Neural progenitor cell (in vitro differentiated cells): ENCODE data around the gene FANCG. TPM values are rescaled to one million over a fixed set of nuclear protein-coding genes. Genes with fewer than 3 reads are reported as not detected.
A peak's percentile ranks its signal among the peaks of the same experiment; 100 is the strongest.

Experiments used
- DNase-seq: peaks from one replicate; pipeline ENCODE4 v3.0.0-alpha.2; 2016; ENCODE audit warnings: low spot score
- H2AFZ ChIP-seq: fragments of 200-600 bp; sonication (generic); replicated peaks from 2 replicates; pipeline ENCODE4 v1.6.1; 2016; ENCODE audit warnings: antibody characterized with exemption
- H3F3A ChIP-seq: fragments of 200-600 bp; sonication (generic); 2 replicates; pipeline ENCODE4 v1.6.1; 2016; ENCODE audit warnings: antibody characterized with exemption, low read depth
- H3K27ac ChIP-seq: fragments of 200-600 bp; sonication (generic); 2 replicates; pipeline ENCODE4 v1.5.1; 2016; ENCODE audit warnings: mild to moderate bottlenecking
- H3K27me3 ChIP-seq: fragments of 200-600 bp; sonication (generic); 2 replicates; pipeline ENCODE4 v1.6.1; 2016; ENCODE audit warnings: mild to moderate bottlenecking, moderate library complexity
- H3K36me3 ChIP-seq: fragments of 200-600 bp; sonication (generic); 2 replicates; pipeline ENCODE4 v1.5.1; 2016
- H3K4me1 ChIP-seq: fragments of 200-600 bp; sonication (generic); 2 replicates; pipeline ENCODE4 v1.6.1; 2016; ENCODE audit warnings: mixed run types
- H3K4me2 ChIP-seq: fragments of 200-600 bp; sonication (generic); 2 replicates; pipeline ENCODE4 v1.6.1; 2016
- H3K4me3 ChIP-seq: fragments of 200-600 bp; sonication (generic); 2 replicates; pipeline ENCODE4 v1.5.1; 2016
- H3K79me2 ChIP-seq: fragments of 200-600 bp; sonication (generic); 2 replicates; pipeline ENCODE4 v1.6.1; 2016; ENCODE audit warnings: low read depth
- H3K9ac ChIP-seq: fragments of 200-600 bp; sonication (generic); 2 replicates; pipeline ENCODE4 v1.6.1; 2016
- H3K9me3 ChIP-seq: fragments of 200-600 bp; sonication (generic); 2 replicates; pipeline ENCODE4 v1.5.1; 2016; ENCODE audit warnings: low read depth
- H4K20me1 ChIP-seq: fragments of 200-600 bp; sonication (generic); 2 replicates; pipeline ENCODE4 v1.6.1; 2016; ENCODE audit warnings: low read depth
- H3K27ac Mint-ChIP-seq: 3 replicates; pipeline ENCODE4 v1.8.0; 2021; ENCODE audit warnings: mixed read lengths
- H3K27me3 Mint-ChIP-seq: 2 replicates; pipeline ENCODE4 v1.8.0; 2022; ENCODE audit warnings: low read depth, mild to moderate bottlenecking, inconsistent platforms, moderate library complexity, mixed read lengths; ENCODE audit not compliant: insufficient read depth
- H3K36me3 Mint-ChIP-seq: 3 replicates; pipeline ENCODE4 v1.8.0; 2021; ENCODE audit warnings: mixed read lengths
- H3K4me1 Mint-ChIP-seq: 3 replicates; pipeline ENCODE4 v1.8.0; 2021; ENCODE audit warnings: mixed read lengths
- H3K4me3 Mint-ChIP-seq: 3 replicates; pipeline ENCODE4 v1.8.0; 2021; ENCODE audit warnings: mild to moderate bottlenecking, moderate library complexity, mixed read lengths
- H3K9me3 Mint-ChIP-seq: 3 replicates; pipeline ENCODE4 v1.8.0; 2020; ENCODE audit warnings: mixed read lengths
- CTCF ChIP-seq: fragments of 200-600 bp; sonication (generic); IDR thresholded peaks from 2 replicates; pipeline ENCODE4 v1.5.1; 2017; ENCODE audit warnings: antibody characterized with exemption, mild to moderate bottlenecking
- EZH2 ChIP-seq: fragments of 200-600 bp; sonication (generic); IDR thresholded peaks from 2 replicates; pipeline ENCODE4 v1.6.1; 2017; ENCODE audit warnings: antibody characterized with exemption, mild to moderate bottlenecking, moderate library complexity
- EZH2phosphoT487 ChIP-seq: fragments of 200-600 bp; sonication (generic); IDR thresholded peaks from 2 replicates; pipeline ENCODE4 v1.6.1; 2017; ENCODE audit warnings: antibody characterized with exemption
- total RNA-seq: library from RNA; depleted of rRNA; stranded (reverse); fragments of >200 nt; gene quantifications from 2 replicates; pipeline ENCODE4 v1.2.3, GENCODE V29; 2015; ENCODE audit warnings: low replicate concordance

FANCG gene
- total RNA-seq, 1 donor from 2014 or later, result 89.4 TPM

GRCh38 chr9:35106343-35106730 is 26.6 kb upstream of the FANCG start:
- H3K36me3 ChIP-seq, result no peaks in the 10 kb centered on the region
- no peak overlapping the region for H3K4me3 Mint-ChIP-seq

GRCh38 chr9:35105571-35106342 is 26.0 kb upstream of the FANCG start:
- TF ChIP-seq EZH2, result no peak
- TF ChIP-seq CTCF, result no peak
- no peak for TF ChIP-seq EZH2phosphoT487
- peaks cover 24% of the 10 kb centered on the region for H3K79me2 ChIP-seq
- no peaks in the 10 kb centered on the region for H3K36me3 ChIP-seq
- peaks cover 20% of the 10 kb centered on the region for H3K4me1 ChIP-seq
- no peak overlapping the region for H2AFZ ChIP-seq
- H3K27me3 ChIP-seq, result no peaks in the 10 kb centered on the region
- Mint-ChIP-seq H3K27ac (peak overlapping the region; percentile 87), H3K4me3 (no peak overlapping the region), H3K27me3 (peaks cover 14% of the 10 kb centered on the region), H3K36me3 (peaks cover 29% of the 10 kb centered on the region), H3K4me1 (peaks cover 60% of the 10 kb centered on the region), H3K9me3 (no peaks in the 10 kb centered on the region)
- no peak overlapping the region for H3K4me3 ChIP-seq
- H3K9ac ChIP-seq, result no peak overlapping the region
- H3K4me2 ChIP-seq, result no peak overlapping the region
- H3K9me3 ChIP-seq, result no peaks in the 10 kb centered on the region
- peaks cover 18% of the 10 kb centered on the region for H4K20me1 ChIP-seq
- DNase-seq, result no peak
- H3K27ac ChIP-seq, result no peak overlapping the region
- H3F3A ChIP-seq, result peaks cover 17% of the 10 kb centered on the region

More at GRCh38 chr9:35106343-35106730, 26.6 kb upstream of the FANCG start:
- no peak overlapping the region for H3K9ac ChIP-seq
- Mint-ChIP-seq H3K27me3 (peaks cover 14% of the 10 kb centered on the region), H3K36me3 (peaks cover 24% of the 10 kb centered on the region), H3K9me3 (no peaks in the 10 kb centered on the region), H3K27ac (peak overlapping the region; percentile 87), H3K4me1 (peaks cover 63% of the 10 kb centered on the region)
- no peak overlapping the region for H2AFZ ChIP-seq
- no peak overlapping the region for H3K4me2 ChIP-seq
- no peak overlapping the region for H3K27ac ChIP-seq
- TF ChIP-seq CTCF, result no peak
- no peak for TF ChIP-seq EZH2phosphoT487
- no peak for TF ChIP-seq EZH2
- DNase-seq, result no peak
- peaks cover 23% of the 10 kb centered on the region for H4K20me1 ChIP-seq
- peaks cover 21% of the 10 kb centered on the region for H3K4me1 ChIP-seq
- H3K4me3 ChIP-seq, result no peak overlapping the region
- H3K79me2 ChIP-seq, result peaks cover 27% of the 10 kb centered on the region
- H3K9me3 ChIP-seq, result no peaks in the 10 kb centered on the region
- H3K27me3 ChIP-seq, result no peaks in the 10 kb centered on the region
- peaks cover 17% of the 10 kb centered on the region for H3F3A ChIP-seq

GRCh38 chr9:35105126-35105525 is 25.4 kb upstream of the FANCG start:
- peaks cover 34% of the 10 kb centered on the region for H3K36me3 Mint-ChIP-seq
- H3K9me3 ChIP-seq, result no peaks in the 10 kb centered on the region
- peaks cover 14% of the 10 kb centered on the region for H3K27me3 Mint-ChIP-seq
- H3K4me1 Mint-ChIP-seq, result peaks cover 54% of the 10 kb centered on the region
- peaks cover 12% of the 10 kb centered on the region for H4K20me1 ChIP-seq
- no peak overlapping the region for H3K27ac ChIP-seq
- no peak overlapping the region for H3K4me3 ChIP-seq
- H3K27ac Mint-ChIP-seq, result peak overlapping the region; percentile 98
- H3K9me3 Mint-ChIP-seq, result no peaks in the 10 kb centered on the region
- no peak for TF ChIP-seq EZH2
- no peak for TF ChIP-seq CTCF
- TF ChIP-seq EZH2phosphoT487, result no peak
- no peaks in the 10 kb centered on the region for H3K27me3 ChIP-seq
- no peaks in the 10 kb centered on the region for H3K36me3 ChIP-seq
- peaks cover 18% of the 10 kb centered on the region for H3K79me2 ChIP-seq
- H3K9ac ChIP-seq, result no peak overlapping the region
- H3K4me3 Mint-ChIP-seq, result peak overlapping the region; percentile 70
- H2AFZ ChIP-seq, result no peak overlapping the region
- H3K4me2 ChIP-seq, result no peak overlapping the region
- no peak for DNase-seq
- peaks cover 17% of the 10 kb centered on the region for H3F3A ChIP-seq
- H3K4me1 ChIP-seq, result peaks cover 16% of the 10 kb centered on the region
